Vagina (tissue), 2 donors: ENCODE data around the gene TEX36.

ENCODE experiments used
- CTCF ChIP-seq, 3 experiments: fragments of 450-650 bp in 2 of 3; fragments of 200-600 bp in 1 of 3; sonication (generic) in 1 of 3; IDR thresholded peaks; one replicate each; pipeline ENCODE4 v1.5.1; 2017 to 2019; ENCODE audit warnings: antibody characterized with exemption in 3 of 3, mild to moderate bottlenecking in 2 of 3, moderate library complexity in 2 of 3
- POLR2AphosphoS5 ChIP-seq, 2 donors: sonication (generic); formaldehyde crosslinking; IDR thresholded peaks; one replicate each; pipeline ENCODE4 v1.9.0; 2017; ENCODE audit warnings: antibody characterized with exemption in 2 of 2, mild to moderate bottlenecking in 2 of 2, low read depth in 1 of 2; ENCODE audit not compliant: insufficient read depth in 1 of 2

- TF ChIP-seq CTCF (IDR thresholded peaks at IDR 0.05) (no peak), POLR2AphosphoS5 (IDR thresholded peaks at IDR 0.05; ENCODE audit: insufficient read depth in 1 of 2, low read depth in 1 of 2) (no peak)
Measured at GRCh38 chr10:125620401-125620800, 62.6 kb downstream of the TEX36 start.
